Activated CD4-positive, alpha-beta T cell treated with anti-CD3 and anti-CD28 coated beads, Interleukin-2, amount 50 U/mL, for 48 hours (primary cell): Measurements from ENCODE around the gene PALD1.
"Not testable (repeated sequence)": the region's sequence is repeated elsewhere in the genome, so short reads cannot be mapped to it uniquely, and the experiment has no call there.

Source experiments
- DNase-seq, 2 experiments: peaks; one replicate each; pipeline ENCODE4 v3.0.0-alpha.2; 2020

Gene PALD1

DNA sequence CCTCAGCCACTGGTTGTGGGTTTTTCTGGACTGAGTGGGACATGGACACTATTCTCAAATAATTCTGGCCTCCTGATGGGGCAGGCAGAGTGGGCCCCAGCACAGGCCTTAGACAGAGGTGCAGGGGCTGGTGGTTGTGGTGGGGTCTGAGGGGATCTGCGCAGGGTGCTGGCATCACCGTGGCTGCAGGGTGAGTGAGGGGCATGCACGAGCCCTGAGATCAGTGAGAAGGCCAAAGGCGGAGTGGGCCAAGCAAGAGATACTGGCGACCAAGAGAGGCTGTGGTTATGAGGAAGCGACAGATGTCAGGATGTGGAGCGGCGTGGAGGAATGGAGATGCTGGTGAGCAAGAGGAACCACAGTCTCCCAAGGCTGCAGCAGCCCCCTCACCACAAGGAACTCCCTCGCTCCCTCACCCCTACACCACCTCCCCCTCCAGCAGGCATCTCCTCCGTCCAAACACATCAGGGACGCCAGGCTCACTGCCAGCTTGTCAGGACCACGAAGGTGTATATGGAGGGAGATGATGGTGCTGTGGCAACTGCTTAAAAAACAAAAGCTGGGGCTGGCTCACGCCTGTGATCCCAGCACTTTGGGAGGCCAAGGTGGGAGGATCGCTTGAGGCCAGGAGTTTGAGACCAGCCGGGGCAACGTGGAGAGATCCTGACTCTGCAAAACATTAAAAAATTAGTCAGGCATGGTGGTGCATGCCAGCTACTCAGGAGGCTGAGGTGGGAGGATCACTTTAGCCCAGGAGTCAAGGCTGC, 114.4 kb downstream of the PALD1 start:
- DNase-seq = no peak

DNA sequence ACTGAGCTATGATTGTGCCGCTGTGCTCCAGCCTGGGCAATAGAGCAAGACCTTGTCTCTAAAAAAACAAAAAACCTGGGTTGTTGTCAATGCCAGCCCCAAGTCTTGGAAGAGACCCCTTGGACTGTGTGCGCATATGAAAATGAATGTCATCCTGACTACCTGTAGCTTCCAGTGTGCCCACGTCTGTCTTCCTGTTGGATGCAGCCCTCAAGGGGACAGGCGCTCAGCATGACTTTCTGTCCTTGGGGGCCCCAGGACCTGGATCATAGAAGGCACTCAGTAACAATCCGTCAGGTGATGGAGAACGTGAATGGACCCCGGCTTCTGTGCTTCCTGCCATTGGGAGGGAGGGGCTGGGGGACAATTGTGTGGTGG, 114.9 kb downstream of the PALD1 start:
- DNase-seq = no peak

DNA sequence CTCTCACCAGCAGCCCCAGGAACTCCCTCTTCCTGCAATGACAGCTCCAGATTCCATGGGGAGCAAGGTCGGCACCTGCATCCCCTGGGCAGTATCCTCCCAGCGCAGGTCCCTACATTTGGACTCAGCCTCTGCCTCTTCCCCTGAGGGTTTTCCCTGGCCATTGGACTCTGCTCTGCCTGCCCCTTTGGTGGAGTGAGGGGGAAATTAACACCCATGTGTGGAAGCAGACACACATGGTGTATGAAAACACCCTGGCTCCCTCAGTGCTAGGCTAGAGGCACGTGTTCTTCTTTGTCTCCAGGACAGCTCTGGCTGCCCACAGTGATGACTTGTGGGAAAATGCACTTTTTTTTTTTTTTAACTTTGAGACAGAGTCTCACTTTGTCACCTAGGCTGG, 115.6 kb downstream of the PALD1 start:
- DNase-seq = no peak

DNA sequence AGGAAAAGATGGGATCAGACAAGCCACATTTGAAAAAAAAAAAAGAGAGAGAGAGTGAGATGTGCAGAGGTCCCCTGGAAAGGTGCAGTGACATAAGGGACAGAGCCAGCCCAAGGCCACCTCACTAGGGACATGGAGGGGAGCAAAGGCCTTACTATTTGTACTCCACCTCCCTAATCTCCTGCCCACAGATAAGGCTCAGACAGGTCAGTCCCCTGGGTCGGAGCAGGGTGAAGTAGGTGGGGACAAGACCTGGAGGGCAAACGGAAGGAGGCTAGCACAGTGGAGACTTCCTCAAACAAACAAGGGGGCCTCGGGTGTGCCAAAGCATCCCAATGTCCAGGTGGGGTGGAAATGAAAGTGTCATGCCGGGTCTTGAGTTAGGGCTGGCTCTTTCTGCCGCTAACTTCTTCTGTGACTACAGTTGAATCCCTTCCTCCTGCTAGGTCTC, 117.0 kb downstream of the PALD1 start:
- DNase-seq = no peak

DNA sequence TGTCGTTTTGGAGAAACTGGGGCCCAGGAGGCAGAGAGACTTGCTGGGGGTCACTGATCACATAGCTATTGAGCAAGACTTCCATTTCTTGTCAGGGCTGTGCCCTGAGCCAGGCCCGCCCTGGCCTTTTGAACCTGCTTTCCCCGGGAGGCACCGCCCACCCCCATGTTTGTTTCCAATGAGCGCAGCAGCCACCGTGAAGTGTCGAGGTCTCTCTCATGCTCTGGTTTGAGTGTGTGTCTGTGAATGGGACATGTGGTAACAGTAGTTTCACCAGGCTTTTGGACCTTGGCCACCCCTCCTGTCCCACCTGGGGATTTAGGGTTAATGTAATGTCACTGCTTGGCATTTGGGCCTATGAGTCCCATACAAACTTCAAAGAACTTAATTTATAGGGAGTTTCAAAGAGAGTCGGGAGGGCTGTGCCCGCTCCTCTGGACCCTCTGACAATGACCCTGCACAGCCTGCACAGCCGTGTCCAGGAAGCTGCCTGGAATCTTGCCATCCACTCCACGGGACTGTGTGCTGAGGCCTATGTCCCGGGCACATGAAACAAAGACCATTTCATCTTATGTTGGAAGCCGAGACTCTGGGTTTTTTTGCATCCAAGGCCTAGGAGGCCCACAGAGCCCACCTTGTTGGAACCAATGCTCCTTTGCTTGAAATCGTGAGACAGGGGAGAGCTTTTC, 117.7 kb downstream of the PALD1 start:
- DNase-seq = no peak

GRCh38 chr10:70596860-70597809, 118.6 kb downstream of the PALD1 start:
- DNase-seq = no peak

DNA sequence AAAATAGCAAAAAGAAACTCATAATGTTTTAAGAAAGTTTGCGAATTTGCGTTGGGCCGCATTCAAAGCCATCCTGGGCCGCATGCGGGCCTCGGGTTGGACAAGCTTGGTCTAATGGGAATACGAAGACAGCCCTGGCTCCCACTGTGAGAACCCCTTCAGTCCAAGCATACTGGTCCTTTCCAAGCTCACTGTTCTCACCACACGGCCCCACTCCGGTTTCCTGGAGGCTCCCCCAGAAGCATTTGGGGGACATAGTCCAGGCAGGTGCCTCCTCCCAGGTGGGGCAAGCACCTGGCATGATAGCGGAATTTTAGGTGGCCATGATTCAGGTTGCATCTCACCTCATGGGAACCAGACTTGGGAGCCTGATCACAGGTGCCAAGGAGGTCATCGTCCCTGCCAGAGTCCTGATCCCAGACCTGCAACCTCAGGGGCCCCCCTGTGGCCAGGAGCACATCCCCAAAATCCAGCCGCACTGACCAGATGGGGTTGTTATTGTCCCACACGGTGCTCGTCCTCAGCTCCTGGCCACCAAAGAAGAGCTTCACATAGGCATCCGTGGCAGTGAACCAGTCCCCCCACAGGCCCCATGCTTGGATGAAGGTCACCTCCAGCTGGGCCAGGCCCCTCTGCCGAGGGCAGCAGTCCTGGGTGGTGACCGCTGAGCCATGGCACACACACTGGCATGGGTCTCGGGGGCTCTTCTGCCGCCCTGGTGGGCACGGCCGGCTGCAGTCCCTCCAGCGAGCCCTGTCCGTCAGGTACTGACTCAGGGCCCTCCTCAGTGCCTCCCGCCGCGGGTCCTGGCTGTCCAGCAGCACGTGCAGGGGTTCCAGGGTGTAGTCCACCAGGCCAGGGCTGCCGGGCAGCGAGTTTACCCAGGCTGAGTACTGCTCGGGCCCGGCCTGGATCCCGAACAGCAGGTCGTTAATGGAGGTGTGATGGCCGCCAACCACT, 119.6 kb downstream of the PALD1 start:
- no peak for DNase-seq

GRCh38 chr10:70598857-70599295, 120.3 kb downstream of the PALD1 start:
- DNase-seq = no peak

DNA sequence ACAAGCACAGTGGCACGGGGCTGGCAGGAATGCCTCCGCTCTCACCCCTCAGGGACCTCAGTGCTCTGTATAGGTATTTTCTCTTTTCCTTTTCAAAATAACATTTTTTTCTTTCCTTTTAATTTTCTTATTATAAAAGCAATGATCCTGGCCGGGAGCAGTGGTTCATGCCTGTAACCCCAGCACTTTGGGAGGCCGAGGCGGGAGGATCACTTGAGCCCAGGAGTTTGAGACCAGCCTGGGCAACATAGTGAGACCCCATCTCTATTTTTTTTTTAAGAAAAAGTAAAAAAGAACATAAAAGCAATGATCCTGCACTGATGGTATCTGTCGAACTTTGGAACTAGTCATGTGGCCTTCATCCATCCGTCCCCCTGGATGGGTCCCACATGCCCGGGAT, 120.8 kb downstream of the PALD1 start:
- DNase-seq = no peak

DNA sequence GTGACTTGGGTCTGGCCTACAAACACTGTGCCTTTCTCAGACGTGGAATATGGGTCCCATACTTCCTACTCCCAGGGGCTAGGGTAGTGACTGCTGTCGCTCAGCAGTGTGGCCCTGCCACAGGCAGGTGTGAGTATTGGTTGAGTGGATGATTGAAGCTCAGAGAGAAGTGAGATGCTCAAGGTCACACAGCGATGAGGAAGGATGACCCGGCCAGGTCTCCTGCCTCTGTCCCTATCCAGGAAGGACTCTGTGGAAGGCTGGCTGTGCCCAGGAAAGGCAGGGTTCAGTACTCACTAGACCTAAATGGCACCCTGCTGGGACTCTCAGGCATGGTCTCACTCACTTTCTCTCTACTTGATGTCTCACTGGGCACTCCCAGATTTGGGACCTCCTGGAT, 121.2 kb downstream of the PALD1 start:
- DNase-seq = no peak

DNA sequence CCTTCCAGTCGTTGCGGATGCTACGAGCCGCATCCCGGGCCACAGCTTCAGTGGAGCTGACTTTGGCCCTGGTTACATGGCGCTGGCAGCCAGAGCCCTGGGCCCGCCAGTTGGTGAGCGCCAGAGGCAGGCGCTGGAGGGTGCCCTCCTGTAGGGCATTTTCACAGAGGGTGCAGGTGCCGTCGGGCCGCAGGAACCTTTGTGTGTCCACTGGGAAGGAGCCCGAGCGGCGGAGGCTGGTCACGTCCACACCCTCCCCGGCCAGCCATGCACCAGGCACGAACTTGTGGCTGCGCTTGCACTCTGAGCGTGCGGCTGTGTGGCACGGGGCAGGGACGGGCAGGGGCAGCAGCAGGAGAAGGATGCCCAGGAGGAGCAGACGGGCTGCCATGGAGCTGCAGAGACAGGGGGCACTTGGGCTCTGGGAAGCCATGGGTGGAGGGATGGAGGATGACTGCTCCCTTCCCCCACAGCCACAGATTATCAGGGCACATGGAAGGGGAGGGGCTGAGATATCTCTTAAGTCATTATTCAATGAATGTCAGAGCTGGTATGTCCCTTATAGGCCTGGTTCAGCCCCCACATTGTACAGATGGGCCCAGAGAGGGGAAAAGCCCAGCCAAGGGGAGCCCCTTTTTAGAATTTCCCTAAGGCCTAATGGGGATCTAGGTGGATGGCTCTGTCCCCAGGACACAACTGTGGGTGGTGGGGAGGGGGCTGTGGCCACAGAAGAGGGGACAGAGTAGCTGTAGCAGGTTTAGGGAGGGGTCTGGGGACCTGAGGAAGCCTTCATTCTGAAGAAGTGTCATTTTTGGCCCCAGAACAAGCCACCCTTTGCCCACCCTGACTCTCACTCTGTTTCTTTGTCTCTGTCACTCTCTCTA, 122.2 kb downstream of the PALD1 start:
- DNase-seq = no peak

DNA sequence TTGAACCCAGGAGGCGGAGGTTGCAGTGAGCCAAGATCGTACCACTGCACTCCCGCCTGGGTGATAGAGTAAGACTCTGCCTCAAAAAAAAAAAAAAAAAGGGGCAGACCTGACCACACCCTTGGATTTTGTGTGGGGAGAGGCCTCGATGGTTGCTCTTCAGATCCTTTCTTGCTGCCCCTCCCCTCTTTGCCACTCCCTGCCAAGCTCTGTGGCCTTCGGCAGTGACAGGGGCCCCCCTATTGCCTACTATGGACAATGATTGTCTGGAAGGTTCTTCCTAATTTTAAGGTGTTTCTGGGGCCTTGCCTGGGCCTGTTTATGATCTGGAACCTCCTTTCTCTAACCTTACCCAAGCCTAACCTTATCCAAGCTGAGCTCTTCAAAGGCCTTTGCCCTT, 123.2 kb downstream of the PALD1 start:
- DNase-seq = no peak

GRCh38 chr10:70602665-70603448, 124.3 kb downstream of the PALD1 start, which contains the start of gene PRF1:
TSS of gene PRF1 (minus strand) at chr10:70602741. CDS start at chr10:70600902, 1,839 bp downstream.
- DNase-seq = peak; percentile 74 to 79

GRCh38 chr10:70603449-70603801, 124.9 kb downstream of the PALD1 start:
- DNase-seq = peak in 1 of 2 experiments; percentile 21

- DNase-seq = no peak
These were observed 125.5 kb downstream of the PALD1 start for GRCh38 chr10:70604106-70604505.

DNA sequence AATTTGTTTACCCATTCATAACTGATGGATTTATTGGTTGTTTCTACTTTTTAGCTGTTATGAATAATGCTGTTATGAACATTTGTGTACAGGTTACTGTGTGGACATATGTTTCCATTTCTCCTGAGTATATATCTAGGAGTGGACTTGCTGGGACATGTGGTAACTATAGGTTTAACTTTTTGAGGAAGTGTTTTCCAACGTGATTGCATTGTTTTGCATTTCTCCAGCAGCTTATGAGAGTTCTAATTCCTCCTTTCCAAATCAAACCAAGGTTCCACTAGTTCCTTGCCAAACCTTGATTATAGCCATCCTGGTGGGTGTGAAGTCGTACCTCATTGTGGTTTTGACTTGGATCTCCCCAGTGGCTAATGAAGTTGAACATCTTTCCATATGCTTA, 126.6 kb downstream of the PALD1 start:
- DNase-seq = no peak

- no peak for DNase-seq
These were observed 129.4 kb downstream of the PALD1 start for GRCh38 chr10:70607936-70608335.

GRCh38 chr10:70613941-70614340, 135.4 kb downstream of the PALD1 start:
- DNase-seq = no peak

DNA sequence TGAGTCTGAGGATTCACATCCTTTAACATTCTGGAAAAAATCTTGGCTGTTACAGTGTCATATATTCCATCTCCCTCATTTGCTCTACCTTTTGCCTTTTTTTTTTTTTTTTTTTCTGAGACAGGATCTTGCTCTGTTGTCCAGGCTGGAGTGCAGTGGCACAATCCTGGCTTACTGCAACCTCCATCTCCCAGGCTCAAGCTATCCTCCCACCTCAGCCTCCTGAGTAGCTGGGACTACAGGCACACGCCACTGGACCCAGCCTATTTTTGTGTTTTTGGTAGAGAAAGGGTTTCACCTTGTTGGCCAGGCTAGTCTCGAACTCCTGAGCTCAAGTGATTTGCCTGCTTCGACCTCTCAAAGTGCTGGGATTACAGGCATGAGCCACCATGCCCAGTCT, 135.8 kb downstream of the PALD1 start:
- not testable (repeated sequence) for DNase-seq

GRCh38 chr10:70615211-70615610, 136.6 kb downstream of the PALD1 start:
- no peak for DNase-seq
